Lower lobe of right lung (tissue), 2 donors: ENCODE measurements around the gene GADD45GIP1. TPM values are rescaled to one million over a fixed set of nuclear protein-coding genes. Genes with fewer than 3 reads are reported as not detected.
A peak's percentile ranks its signal among the peaks of the same experiment; 100 is the strongest.

Source experiments
- ATAC-seq, 2 donors: fragments of 200-7000 bp; cut with Tn5 transposase; one replicate each; pipeline ENCODE4 v1.9.1; 2020 to 2022; ENCODE audit warnings: mild to moderate bottlenecking in 2 of 2, moderate library complexity in 2 of 2
- DNase-seq: peaks from one replicate; pipeline ENCODE4 v3.0.0-alpha.2; 2020
- H3K27ac ChIP-seq: fragments of 200-600 bp; one replicate; pipeline ENCODE4 v1.8.0; 2022
- H3K27me3 ChIP-seq: fragments of 200-600 bp; one replicate; pipeline ENCODE4 v1.8.0; 2022; ENCODE audit warnings: low read depth
- H3K36me3 ChIP-seq: fragments of 200-600 bp; one replicate; pipeline ENCODE4 v1.8.0; 2022; ENCODE audit warnings: mild to moderate bottlenecking
- H3K4me1 ChIP-seq: fragments of 200-600 bp; one replicate; pipeline ENCODE4 v1.8.0; 2022
- H3K4me3 ChIP-seq: fragments of 200-600 bp; one replicate; pipeline ENCODE4 v1.8.0; 2022; ENCODE audit warnings: mild to moderate bottlenecking
- H3K9me3 ChIP-seq: fragments of 200-600 bp; one replicate; pipeline ENCODE4 v1.8.0; 2022
- intact Hi-C: fragments of 100-400 bp; cut with DNase I; formaldehyde crosslinking; loops from one replicate; pipeline ENCODE4 v1.11.0; 2022
- total RNA-seq: library from RNA; stranded (reverse); fragmentation: NEBNext Ultra II Directional; extraction: Animal tissue kit (Norgen Biotek cat#: 25700); gene quantifications from one replicate; pipeline ENCODE4 v1.2.1, GENCODE V29; 2021
- TF ChIP-seq, protein P1 (sequence below): fragments of 200-600 bp; IDR thresholded peaks from one replicate; pipeline ENCODE4 v1.8.0; 2022; ENCODE audit warnings: antibody characterized with exemption, mild to moderate bottlenecking
- donor health status: DM: no; HTN: yes; CAD: no; lungs with severe emphysema.

Gene GADD45GIP1
- total RNA-seq, 1 donor from 2014 or later: 14.8 TPM

DNA sequence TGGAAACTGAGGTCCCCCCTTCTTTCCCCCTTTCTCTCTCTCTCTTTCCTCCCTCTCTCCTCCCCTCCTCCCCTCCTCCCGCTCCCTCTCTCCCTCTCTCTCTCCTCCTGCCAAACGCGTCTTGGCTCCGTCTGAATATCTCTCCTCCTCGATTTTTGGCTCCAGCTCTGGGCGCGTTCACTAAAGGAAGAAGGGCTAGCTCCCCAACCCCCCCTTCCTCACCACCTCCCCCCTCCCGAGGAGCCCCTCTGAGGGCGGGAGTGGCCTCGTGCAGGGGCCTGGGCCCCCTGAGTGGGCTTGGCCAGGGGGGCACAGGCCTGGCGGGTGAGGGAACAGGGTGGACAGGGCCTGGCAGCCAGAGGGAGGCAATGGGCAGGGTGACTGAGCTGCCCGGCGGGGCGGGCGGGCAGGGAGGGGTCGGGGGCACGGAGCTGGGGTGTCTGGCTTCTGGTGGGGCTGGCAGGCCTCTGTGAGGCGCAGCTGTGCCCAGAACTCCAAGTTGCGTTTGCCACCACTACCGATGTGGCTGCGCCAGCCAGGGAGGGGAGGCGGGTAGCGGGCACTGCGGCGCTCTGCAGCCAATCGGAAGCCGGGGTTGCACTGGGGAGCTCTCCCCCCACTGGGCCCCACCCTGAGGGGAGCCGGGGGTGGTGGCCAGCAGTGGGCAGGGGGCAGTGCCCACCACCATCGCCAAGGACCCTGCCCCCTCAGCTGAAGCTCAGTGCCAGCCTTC, 45.3 kb upstream of the GADD45GIP1 start:
- peak overlapping the region; percentile 41 for H3K4me3 ChIP-seq
- peak overlapping the region; percentile 83 for H3K27ac ChIP-seq
- intact Hi-C loops: no loop called here
- peaks cover 8% of the 10 kb centered on the region for H3K36me3 ChIP-seq
- H3K27me3 ChIP-seq: no peaks in the 10 kb centered on the region
- no peaks in the 10 kb centered on the region for H3K9me3 ChIP-seq
- H3K4me1 ChIP-seq: peaks cover 85% of the 10 kb centered on the region
- TF ChIP-seq, protein P1, sequence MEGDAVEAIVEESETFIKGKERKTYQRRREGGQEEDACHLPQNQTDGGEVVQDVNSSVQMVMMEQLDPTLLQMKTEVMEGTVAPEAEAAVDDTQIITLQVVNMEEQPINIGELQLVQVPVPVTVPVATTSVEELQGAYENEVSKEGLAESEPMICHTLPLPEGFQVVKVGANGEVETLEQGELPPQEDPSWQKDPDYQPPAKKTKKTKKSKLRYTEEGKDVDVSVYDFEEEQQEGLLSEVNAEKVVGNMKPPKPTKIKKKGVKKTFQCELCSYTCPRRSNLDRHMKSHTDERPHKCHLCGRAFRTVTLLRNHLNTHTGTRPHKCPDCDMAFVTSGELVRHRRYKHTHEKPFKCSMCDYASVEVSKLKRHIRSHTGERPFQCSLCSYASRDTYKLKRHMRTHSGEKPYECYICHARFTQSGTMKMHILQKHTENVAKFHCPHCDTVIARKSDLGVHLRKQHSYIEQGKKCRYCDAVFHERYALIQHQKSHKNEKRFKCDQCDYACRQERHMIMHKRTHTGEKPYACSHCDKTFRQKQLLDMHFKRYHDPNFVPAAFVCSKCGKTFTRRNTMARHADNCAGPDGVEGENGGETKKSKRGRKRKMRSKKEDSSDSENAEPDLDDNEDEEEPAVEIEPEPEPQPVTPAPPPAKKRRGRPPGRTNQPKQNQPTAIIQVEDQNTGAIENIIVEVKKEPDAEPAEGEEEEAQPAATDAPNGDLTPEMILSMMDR: peak; percentile 7
- DNase-seq (no peak), ATAC-seq (peak; percentile 46 to 47)

DNA sequence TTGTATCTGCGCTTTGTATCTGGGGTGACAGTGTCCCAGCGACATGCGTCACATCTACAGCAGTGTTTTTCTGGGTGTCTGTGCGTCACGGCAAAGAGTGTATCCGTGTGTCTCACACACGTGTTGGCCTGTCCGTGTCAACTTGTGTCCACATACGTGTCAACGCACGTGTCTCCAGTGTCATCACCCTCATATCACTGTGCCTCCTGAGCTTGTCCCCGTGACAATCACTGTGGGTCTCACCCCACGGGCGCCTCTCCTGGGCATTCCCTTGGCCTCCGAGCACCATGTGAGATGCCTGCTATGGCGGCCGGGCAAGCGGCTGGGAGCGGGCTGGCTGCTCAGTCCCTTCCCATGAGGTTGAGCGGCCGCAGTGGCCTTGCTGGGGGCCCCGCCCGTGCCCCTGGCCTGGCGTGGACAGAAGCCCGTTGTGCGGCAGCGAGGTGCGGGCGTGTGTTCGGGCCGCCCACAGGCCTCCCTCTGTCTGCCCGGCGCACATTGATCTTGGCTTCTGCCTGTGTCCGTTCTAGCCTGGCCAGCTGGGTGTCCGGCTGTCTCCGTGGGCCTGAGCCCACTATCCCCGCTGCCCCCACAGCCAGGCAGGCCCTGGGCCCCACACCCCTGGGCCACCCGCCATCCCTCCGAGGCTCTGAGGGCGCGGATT, 44.6 kb upstream of the GADD45GIP1 start:
- H3K27me3 ChIP-seq: no peaks in the 10 kb centered on the region
- TF ChIP-seq, protein P1: no peak
- H3K36me3 ChIP-seq: peaks cover 8% of the 10 kb centered on the region
- peak overlapping the region; percentile 41 for H3K4me3 ChIP-seq
- no peaks in the 10 kb centered on the region for H3K9me3 ChIP-seq
- ATAC-seq (peak; percentile 5 to 16), DNase-seq (no peak)
- peaks cover 85% of the 10 kb centered on the region for H3K4me1 ChIP-seq
- peak overlapping the region; percentile 83 for H3K27ac ChIP-seq
- intact Hi-C loops: no loop called here

DNA sequence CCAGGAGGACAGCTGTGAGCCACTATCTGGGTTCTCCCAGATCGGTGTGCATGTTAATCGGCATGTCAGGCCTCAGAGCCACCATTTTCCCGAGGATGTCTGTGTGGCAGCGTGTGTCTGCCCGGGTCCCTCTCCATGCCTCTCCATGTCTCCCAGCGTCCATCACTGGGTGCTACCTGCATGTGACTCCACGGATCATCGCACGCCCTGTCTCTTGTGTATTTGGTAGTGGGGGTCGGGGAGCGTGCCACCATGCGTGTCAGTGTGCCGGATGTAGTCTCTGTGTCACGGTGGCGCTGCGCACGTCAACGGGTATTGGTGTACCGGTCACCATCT, 44.1 kb upstream of the GADD45GIP1 start:
- TF ChIP-seq, protein P1: no peak
- intact Hi-C loops: no loop called here

DNA sequence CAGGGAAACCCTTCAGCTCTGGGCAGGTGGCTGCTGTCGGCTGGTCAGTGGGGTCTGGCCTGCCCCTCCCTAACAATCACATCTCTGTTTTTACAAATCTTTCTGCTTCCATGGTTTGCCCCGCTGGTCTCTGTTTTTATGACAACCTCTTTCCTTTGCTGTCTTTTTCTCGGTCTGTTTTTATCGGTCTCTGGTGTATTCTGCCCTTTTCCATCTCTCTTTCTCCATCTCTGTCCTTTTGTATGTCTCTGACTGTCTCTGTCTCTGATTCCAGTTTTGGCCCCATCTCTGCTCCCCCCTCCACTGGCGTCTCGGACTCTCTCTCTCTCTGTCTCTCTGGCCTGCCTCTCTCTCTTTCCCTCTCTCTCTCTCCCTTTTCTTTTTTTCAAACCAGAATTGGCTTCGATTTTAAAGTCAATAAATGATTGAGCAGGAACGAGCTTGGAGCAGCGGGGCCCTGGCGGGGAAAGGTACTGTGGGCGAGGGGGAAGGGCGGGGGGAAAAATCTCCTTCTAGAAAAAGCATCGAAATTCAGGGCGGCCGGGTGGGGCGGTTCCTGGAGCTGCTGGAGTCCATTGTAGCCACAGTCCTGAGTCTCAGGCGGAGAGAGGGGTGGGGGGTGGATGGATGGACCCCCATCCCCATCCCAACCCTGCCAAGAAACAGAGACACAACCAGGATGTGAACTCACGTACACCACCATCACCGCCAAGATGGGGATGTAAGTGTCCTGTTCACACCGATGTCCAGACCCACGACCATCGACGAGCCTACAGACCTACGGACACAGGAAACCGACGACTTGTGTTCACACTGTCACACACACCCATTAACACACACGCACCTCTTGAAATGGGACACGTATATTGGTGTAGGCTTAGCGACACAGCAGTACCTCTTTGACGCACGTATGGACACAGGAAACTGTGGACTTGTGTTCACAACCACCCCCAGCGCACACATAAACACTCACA, 41.2 kb upstream of the GADD45GIP1 start:
- H3K4me1 ChIP-seq: peaks cover 55% of the 10 kb centered on the region
- H3K27ac ChIP-seq: peak overlapping the region; percentile 89
- ATAC-seq (no peak), DNase-seq (no peak)
- no peaks in the 10 kb centered on the region for H3K9me3 ChIP-seq
- peak overlapping the region; percentile 83 for H3K4me3 ChIP-seq
- intact Hi-C loops: no loop called here
- TF ChIP-seq, protein P1: no peak
- no peaks in the 10 kb centered on the region for H3K27me3 ChIP-seq
- peaks cover 8% of the 10 kb centered on the region for H3K36me3 ChIP-seq

More for the DNA sequence above, 44.1 kb upstream of the GADD45GIP1 start:
- no peak for ATAC-seq
- H3K27ac ChIP-seq: peak overlapping the region; percentile 83
- DNase-seq: no peak
- no peaks in the 10 kb centered on the region for H3K27me3 ChIP-seq
- H3K4me1 ChIP-seq: peaks cover 80% of the 10 kb centered on the region
- peaks cover 8% of the 10 kb centered on the region for H3K36me3 ChIP-seq
- no peaks in the 10 kb centered on the region for H3K9me3 ChIP-seq
- H3K4me3 ChIP-seq: no peak overlapping the region
